HG03575 (cell line): ENCODE data around the gene TPCN1.

ENCODE experiments used
- ATAC-seq: cut with Tn5 transposase; IDR thresholded peaks from one replicate; pipeline ENCODE4 v1.9.1; 2021; ENCODE audit not compliant: unreplicated experiment, insufficient number of reproducible peaks, low FRiP score; ENCODE audit errors: extremely low read depth

Gene TPCN1

GRCh38 chr12:113318900-113319628, 97.8 kb downstream of the TPCN1 start:
- ATAC-seq, result no peak

- ATAC-seq, result no peak
Measured at GRCh38 chr12:113320401-113320800, 99.1 kb downstream of the TPCN1 start.

DNA sequence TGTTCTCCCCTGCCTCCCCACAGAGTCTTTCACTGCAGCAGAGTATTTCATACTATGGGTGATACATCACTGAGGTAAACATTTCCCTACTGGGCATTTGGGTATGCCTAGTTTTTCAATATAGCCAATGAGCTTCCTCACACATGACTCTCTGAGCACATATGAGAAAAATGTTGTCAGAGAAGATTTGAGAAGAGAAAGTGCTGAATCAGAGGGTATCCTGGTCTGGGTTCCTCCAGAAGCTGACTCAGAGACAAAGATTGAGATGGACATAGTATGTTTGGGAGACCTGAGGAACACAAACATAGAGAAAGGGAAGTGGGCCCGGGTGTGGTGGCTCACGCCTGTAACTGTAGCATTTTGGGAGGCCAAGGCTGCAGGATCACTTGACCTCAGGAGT, 101.1 kb downstream of the TPCN1 start:
- ATAC-seq, result no peak

DNA sequence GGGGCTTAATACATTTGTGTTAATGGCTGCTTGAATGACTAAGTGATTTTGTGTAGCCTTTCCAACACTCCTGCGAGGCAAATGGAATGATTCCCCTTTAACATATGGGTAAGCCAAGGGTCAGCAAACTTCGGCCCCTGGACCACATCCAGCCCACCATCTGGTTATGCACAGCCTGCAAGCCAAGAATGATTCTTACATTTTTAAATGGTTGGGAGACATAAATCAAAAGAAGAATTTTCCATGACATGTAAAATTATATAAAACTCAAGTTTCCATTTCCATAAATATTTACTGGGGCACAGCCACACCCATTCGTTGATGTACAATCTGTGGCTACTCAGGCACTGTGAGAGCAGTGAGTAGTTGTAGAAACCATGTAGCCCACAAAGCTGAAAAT, 104.7 kb downstream of the TPCN1 start:
- no peak for ATAC-seq

- ATAC-seq, result no peak
Measured at GRCh38 chr12:113326775-113327395, 105.6 kb downstream of the TPCN1 start.

- no peak for ATAC-seq
Measured at GRCh38 chr12:113328368-113328889, 107.2 kb downstream of the TPCN1 start.

DNA sequence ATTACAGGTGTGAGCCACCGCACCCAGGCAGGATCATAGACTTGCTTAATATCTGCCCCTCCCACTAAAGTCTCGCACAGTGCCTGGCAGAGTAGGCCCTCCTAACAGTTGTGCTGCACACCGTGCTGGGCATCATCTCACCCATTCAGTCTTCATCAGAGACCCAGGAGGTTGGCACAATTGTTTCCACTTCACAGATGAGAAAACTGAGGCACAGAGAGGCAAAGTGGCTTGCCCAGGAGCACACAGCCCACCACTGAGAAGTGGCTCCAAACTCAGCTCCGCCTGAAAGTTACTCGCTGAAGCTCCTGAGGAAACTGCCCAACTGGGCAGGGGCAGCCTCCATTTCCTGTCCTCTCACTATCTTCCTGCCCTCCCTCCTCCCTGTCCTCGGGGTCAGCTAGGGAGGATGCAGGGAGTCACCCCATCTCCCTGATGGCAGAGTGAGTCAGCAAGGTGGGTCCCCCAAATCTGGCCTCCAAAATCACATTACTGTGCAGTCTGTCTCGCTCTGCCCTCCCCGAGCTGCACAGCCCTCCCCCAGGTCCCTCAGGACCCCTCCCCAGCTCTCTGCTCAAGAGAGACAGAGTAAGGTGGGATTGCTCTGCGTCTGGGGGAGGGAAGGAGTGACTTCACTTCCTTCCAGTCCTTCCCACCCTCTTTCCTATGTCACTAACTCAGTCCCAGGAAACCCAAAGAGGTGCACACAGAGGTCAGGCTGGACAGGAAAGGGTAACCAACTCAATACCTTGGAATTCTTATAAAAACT, 107.9 kb downstream of the TPCN1 start:
- no peak for ATAC-seq

GRCh38 chr12:113329791-113330417, 108.6 kb downstream of the TPCN1 start:
- no peak for ATAC-seq

GRCh38 chr12:113330505-113330904, 109.2 kb downstream of the TPCN1 start:
- ATAC-seq, result no peak

DNA sequence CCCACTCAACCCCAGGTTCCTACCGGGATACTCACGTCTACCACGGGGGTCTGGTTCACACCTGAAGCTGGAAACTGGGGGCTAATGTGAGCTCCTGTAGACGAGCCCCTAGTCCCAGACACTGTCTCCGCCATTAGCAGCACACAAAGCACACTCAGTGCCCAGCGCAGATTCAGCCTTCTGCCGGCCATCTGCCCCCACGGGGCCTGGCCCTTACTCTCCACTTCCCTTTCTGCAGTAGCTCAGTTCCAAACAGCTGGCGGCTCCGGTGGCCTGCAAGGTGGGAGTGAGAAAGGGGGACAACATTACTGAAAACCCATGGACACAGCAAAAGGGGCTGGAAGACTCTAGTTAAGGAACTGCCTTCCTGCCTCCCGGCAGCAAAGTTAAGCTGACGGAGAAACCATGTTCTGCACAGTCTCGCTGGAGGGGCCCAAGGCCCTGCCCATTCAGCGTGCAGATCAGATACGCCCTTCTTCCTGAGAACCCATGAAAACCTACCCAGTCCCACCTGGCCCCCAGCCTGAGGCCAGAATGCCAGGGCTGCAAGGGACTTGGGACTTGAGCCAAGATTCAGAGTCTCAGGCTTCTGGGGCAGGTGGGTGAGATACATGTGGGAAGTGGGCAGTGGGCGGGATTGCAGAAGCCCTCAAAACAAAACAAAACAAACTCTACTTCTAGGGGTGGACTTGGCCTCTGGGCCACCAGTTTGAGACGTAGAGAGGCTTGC, 111.6 kb downstream of the TPCN1 start:
- no peak for ATAC-seq

GRCh38 chr12:113333418-113333750, 112.1 kb downstream of the TPCN1 start:
- ATAC-seq, result no peak

DNA sequence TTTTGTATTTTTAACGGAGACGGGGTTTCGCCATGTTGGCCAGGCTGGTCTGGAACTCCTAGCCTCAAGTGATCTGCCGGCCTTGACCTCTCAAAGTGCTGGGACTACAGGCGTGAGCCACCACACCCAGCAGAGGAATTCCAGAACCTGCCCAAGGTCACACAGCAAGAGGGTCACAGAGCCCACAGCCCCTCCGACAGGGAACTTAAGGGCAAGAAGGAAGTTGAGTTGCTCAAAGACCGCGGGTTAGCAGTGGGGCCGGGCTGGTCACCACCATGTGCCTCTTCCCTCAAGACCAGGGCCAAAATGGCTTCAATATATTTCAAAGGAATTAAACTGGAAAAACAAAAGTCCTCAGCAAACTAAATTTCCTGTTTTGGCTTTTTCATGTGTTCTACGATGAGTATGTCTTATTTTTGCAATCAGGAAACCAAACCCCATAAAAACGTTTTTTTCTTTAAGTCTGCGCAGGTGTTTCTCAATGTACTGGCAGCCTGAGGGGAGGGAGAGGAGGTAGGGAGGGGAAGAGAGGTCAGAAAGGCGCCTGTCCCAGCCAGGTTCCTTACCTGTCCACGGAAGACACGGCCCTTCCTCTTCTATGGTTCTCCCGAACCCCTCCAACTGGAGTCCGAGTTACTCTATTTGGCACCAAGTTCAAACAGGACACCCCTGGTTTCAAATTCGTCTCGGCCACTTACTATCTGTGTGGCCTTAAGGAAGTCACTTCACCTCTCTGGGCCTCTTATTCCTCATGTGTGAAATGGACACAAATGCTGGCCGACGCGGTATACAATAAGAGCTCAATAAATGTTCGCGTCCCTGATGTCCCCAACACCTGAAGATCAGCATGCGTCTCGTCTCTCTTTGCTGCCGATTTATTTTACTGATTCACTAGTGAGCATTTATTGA, 112.9 kb downstream of the TPCN1 start:
- no peak for ATAC-seq

GRCh38 chr12:113334786-113335539, 113.7 kb downstream of the TPCN1 start, which contains the start of gene SLC8B1:
TSS of gene SLC8B1 (minus strand) at chr12:113335109. CDS start at chr12:113332878, 2,231 bp downstream.
- ATAC-seq, result no peak

GRCh38 chr12:113339540-113339939, 118.3 kb downstream of the TPCN1 start:
- no peak for ATAC-seq

GRCh38 chr12:113340061-113340460, 118.8 kb downstream of the TPCN1 start:
- no peak for ATAC-seq

DNA sequence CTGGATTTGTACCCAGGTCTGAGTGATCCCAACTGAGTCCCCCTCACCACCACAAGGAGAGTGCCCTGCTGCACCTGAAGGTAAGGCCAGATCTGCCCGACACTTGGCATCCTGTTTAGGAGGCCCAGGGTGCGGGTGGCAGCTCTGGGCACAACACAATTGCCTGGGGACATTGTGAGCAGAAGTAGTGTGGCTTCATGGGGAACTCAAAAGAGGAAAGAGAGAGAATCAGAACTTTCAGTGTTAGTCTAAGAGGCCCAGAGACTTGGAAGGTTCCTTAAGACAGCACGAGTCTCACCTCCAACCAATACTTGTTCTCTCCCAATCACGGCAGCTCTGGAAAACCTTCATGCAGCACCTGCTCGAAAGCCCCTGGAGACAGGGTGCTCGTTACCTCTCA, 120.3 kb downstream of the TPCN1 start:
- ATAC-seq, result no peak

GRCh38 chr12:113345318-113345717, 124.1 kb downstream of the TPCN1 start:
- no peak for ATAC-seq
